A549 (cell line): Measurements from ENCODE around the gene ANK3.
"Not testable (repeated sequence)": the region's sequence is repeated elsewhere in the genome, so short reads cannot be mapped to it uniquely, and the experiment has no call there.

Experiments used
- CTCF ChIP-seq: fragments of >200 bp; sonication (Bioruptor Twin); formaldehyde crosslinking; IDR thresholded peaks from 3 replicates; pipeline ENCODE4 v1.5.1; 2016
- EHF ChIP-seq: fragments of 250-450 bp; sonication (Bioruptor Pico); IDR thresholded peaks from 2 replicates; pipeline ENCODE4 v1.5.0; 2020; ENCODE audit warnings: mild to moderate bottlenecking
- EP300 ChIP-seq, 2 experiments: fragments of >200 bp; sonication (Bioruptor Twin); formaldehyde crosslinking; IDR thresholded peaks; 2 replicates in 1 of 2; 3 replicates in 1 of 2; pipeline ENCODE4 v1.6.1; 2016 to 2017
- FOSL2 ChIP-seq, 2 experiments: fragments of 450-650 bp in 1 of 2; fragments of >200 bp in 1 of 2; sonication (Bioruptor Twin) in 1 of 2; formaldehyde crosslinking; IDR thresholded peaks; 2 replicates each; pipeline versions ENCODE4 v1.5.0 to v1.6.1; 2016 to 2020; ENCODE audit warnings: mild to moderate bottlenecking in 1 of 2, moderate library complexity in 1 of 2
- HMGXB4 ChIP-seq: fragments of 250-450 bp; sonication (Bioruptor Pico); IDR thresholded peaks from 2 replicates; pipeline ENCODE4 v1.5.0; 2021; ENCODE audit warnings: mild to moderate bottlenecking, moderate library complexity, borderline replicate concordance
- POLR2A ChIP-seq: IDR thresholded peaks from 2 replicates; pipeline ENCODE4 v1.6.1; 2012; ENCODE audit warnings: mild to moderate bottlenecking, low read length
- RAD21 ChIP-seq, 2 experiments: fragments of >200 bp in 1 of 2; sonication (Bioruptor Twin) in 1 of 2; formaldehyde crosslinking in 1 of 2; IDR thresholded peaks in 1 of 2; conservative IDR thresholded peaks in 1 of 2; 2 replicates in 1 of 2; 3 replicates in 1 of 2; pipeline ENCODE4 v1.6.1; 2012 to 2018; ENCODE audit warnings: inconsistent platforms in 1 of 2
- REST ChIP-seq: fragments of 200-600 bp; sonication (generic); IDR thresholded peaks from 2 replicates; pipeline ENCODE4 v1.6.1; 2016; ENCODE audit warnings: antibody characterized with exemption, mild to moderate bottlenecking, moderate library complexity

GRCh38 chr10:60035375-60035774 is 354.3 kb downstream of the ANK3 start:
- TF ChIP-seq POLR2A; REST; RAD21 (conservative IDR thresholded peaks at IDR 0.05 in 1 of 2, IDR thresholded peaks at IDR 0.05 in 1 of 2); FOSL2 (IDR thresholded peaks at IDR 0.05); FOSL2 (CRISPR knock-in tag; IDR thresholded peaks at IDR 0.05); CTCF; EP300 (IDR thresholded peaks at IDR 0.05); HMGXB4 (CRISPR knock-in tag); EHF (CRISPR knock-in tag): not testable (repeated sequence)
